HepG2 (cell line): ENCODE measurements around the gene GBP7. TPM values are rescaled to one million over a fixed set of nuclear protein-coding genes. Genes with fewer than 3 reads are reported as not detected.

ENCODE experiments used
- polyA plus RNA-seq, 8 experiments: library from polyadenylated mRNA; depleted of rRNA in 3 of 8; stranded (reverse) in 7 of 8; unstranded in 1 of 8; fragments of >200 nt; fragmentation: Illumina TruSeq in 4 of 8; extraction: Trizol in 4 of 8; gene quantifications; 2 replicates each; pipeline versions ENCODE4 v1.2.1 to v1.2.3, GENCODE V29; 2011 to 2016; ENCODE audit warnings: low read depth in 4 of 8, missing spikeins in 1 of 8, mixed read lengths in 1 of 8; ENCODE audit not compliant: insufficient read depth in 1 of 8
- total RNA-seq, 5 experiments: library from RNA; depleted of rRNA; stranded (reverse); fragments of >200 nt; fragmentation: Illumina TruSeq; extraction: Trizol; gene quantifications; 2 replicates each; pipeline ENCODE4 v1.2.3, GENCODE V29; 2016; ENCODE audit warnings: low read depth in 1 of 5

The GBP7 gene
- total and polyA plus RNA-seq, 2 of the 13 experiments (the other 11 are each of a cell fraction or from before 2014, with no cell fraction given): not detected

Other genes with a start within 250 kb of the GBP7 start
- gene KYAT3, start 183.4 kb downstream of the GBP7 start, total RNA-seq (2016; rRNA removed; fragmentation: Illumina TruSeq; extraction: Trizol): 31.8 and 49.5 TPM in 2 replicates
- gene KYAT3, start 183.4 kb downstream of the GBP7 start, polyA plus RNA-seq (2011; rRNA removed): 12.2 and 17.7 TPM in 2 replicates
- gene RBMXL1, start 183.4 kb downstream of the GBP7 start, total RNA-seq (2016; rRNA removed; fragmentation: Illumina TruSeq; extraction: Trizol): 15.0 and 19.1 TPM in 2 replicates
- gene RBMXL1, start 183.4 kb downstream of the GBP7 start, polyA plus RNA-seq (2011; rRNA removed): 2.2 and 3.0 TPM in 2 replicates
- gene GBP3, start 153.1 kb downstream of the GBP7 start, total RNA-seq (2016; rRNA removed; fragmentation: Illumina TruSeq; extraction: Trizol): 0.32 and 0.46 TPM in 2 replicates
- gene GBP3, start 153.1 kb downstream of the GBP7 start, polyA plus RNA-seq (2011; rRNA removed): 0.16 and 0.56 TPM in 2 replicates
- 2.3 and 2.6 TPM in 2 replicates for gene GBP1, start 110.8 kb downstream of the GBP7 start, total RNA-seq (2016; rRNA removed; fragmentation: Illumina TruSeq; extraction: Trizol)
- 0.31 and 0.62 TPM in 2 replicates for gene GBP1, start 110.8 kb downstream of the GBP7 start, polyA plus RNA-seq (2011; rRNA removed)
- 5.1 and 6.6 TPM in 2 replicates for gene GBP2, start 49.9 kb downstream of the GBP7 start, total RNA-seq (2016; rRNA removed; fragmentation: Illumina TruSeq; extraction: Trizol)
- gene GBP2, start 49.9 kb downstream of the GBP7 start, polyA plus RNA-seq (2011; rRNA removed): 6.2 and 7.3 TPM in 2 replicates
- gene GBP4, start 22.9 kb upstream of the GBP7 start, total RNA-seq (2016; rRNA removed; fragmentation: Illumina TruSeq; extraction: Trizol): not detected in 2 replicates
- not detected in 2 replicates for gene GBP4, start 22.9 kb upstream of the GBP7 start, polyA plus RNA-seq (2011; rRNA removed)
- not detected in 2 replicates for gene GBP5, start 96.9 kb upstream of the GBP7 start, total RNA-seq (2016; rRNA removed; fragmentation: Illumina TruSeq; extraction: Trizol)
- gene GBP5, start 96.9 kb upstream of the GBP7 start, polyA plus RNA-seq (2011; rRNA removed): 0.01 TPM in 1 of 2 replicates, not detected in the other
- not detected in 2 replicates for gene GBP6, start 188.1 kb upstream of the GBP7 start, total RNA-seq (2016; rRNA removed; fragmentation: Illumina TruSeq; extraction: Trizol)
- not detected in 2 replicates for gene GBP6, start 188.1 kb upstream of the GBP7 start, polyA plus RNA-seq (2011; rRNA removed)